ENCODE results near the gene ASB4.

Gene ASB4

GRCh38 chr7:95476904-95477594 is 8.7 kb upstream of the ASB4 start:
- H4K20me1 ChIP-seq (ENCODE audit: control insufficient read depth, insufficient read depth, low read depth, low read length), result no peaks in the 10 kb centered on the region
- peak overlapping the region; percentile 3; the same call in 1 of the 2 replicates for H3K4me2 ChIP-seq (ENCODE audit: low read length)
- H3K27me3 ChIP-seq (ENCODE audit: control insufficient read depth, low read length), result no peaks in the 10 kb centered on the region
- H3K79me2 ChIP-seq (ENCODE audit: control insufficient read depth, low read length), result no peaks in the 10 kb centered on the region
- H3K4me1 ChIP-seq (ENCODE audit: control insufficient read depth, low read length), result no peaks in the 10 kb centered on the region
- H3K27ac ChIP-seq (ENCODE audit: low read depth, low read length), result no peak overlapping the region
- H3F3A ChIP-seq (ENCODE audit: control insufficient read depth, insufficient read depth), result no peaks in the 10 kb centered on the region
- TF ChIP-seq CTCF (IDR thresholded peaks at IDR 0.05; ENCODE audit: low read depth, low read length, poor library complexity, severe bottlenecking) (peak; percentile 84), EZH2phosphoT487 (IDR thresholded peaks at IDR 0.05; ENCODE audit: borderline replicate concordance, low read length) (no peak)
- no peaks in the 10 kb centered on the region for H3K9me2 ChIP-seq (replicated peaks; ENCODE audit: control insufficient read depth, low read length)
- no peaks in the 10 kb centered on the region for H3K36me3 ChIP-seq (ENCODE audit: control insufficient read depth, low read length)
- H3K9me3 ChIP-seq (ENCODE audit: control insufficient read depth, insufficient read depth, low read length), result no peaks in the 10 kb centered on the region
- H3K4me3 ChIP-seq (ENCODE audit: low read length), result no peak overlapping the region

GRCh38 chr7:95478272-95479037 is 7.3 kb upstream of the ASB4 start:
- H3K36me3 ChIP-seq (ENCODE audit: control insufficient read depth, low read length), result no peaks in the 10 kb centered on the region
- no peaks in the 10 kb centered on the region for H3K79me2 ChIP-seq (ENCODE audit: control insufficient read depth, low read length)
- TF ChIP-seq CTCF (IDR thresholded peaks at IDR 0.05; ENCODE audit: low read depth, low read length, poor library complexity, severe bottlenecking) (peak; percentile 22), EZH2phosphoT487 (IDR thresholded peaks at IDR 0.05; ENCODE audit: borderline replicate concordance, low read length) (no peak)
- no peaks in the 10 kb centered on the region for H3K4me1 ChIP-seq (ENCODE audit: control insufficient read depth, low read length)
- no peaks in the 10 kb centered on the region for H3K9me2 ChIP-seq (replicated peaks; ENCODE audit: control insufficient read depth, low read length)
- no peaks in the 10 kb centered on the region for H4K20me1 ChIP-seq (ENCODE audit: control insufficient read depth, insufficient read depth, low read depth, low read length)
- no peaks in the 10 kb centered on the region for H3K9me3 ChIP-seq (ENCODE audit: control insufficient read depth, insufficient read depth, low read length)
- no peak overlapping the region for H3K27ac ChIP-seq (ENCODE audit: low read depth, low read length)
- no peak overlapping the region for H3K4me2 ChIP-seq (ENCODE audit: low read length)
- H3F3A ChIP-seq (ENCODE audit: control insufficient read depth, insufficient read depth), result no peaks in the 10 kb centered on the region
- no peak overlapping the region for H3K4me3 ChIP-seq (ENCODE audit: low read length)
- peaks cover 2% of the 10 kb centered on the region; the same call in 1 of the 2 replicates for H3K27me3 ChIP-seq (ENCODE audit: control insufficient read depth, low read length)

- Histone ChIP-seq H3K36me3 (ENCODE audit: control insufficient read depth, low read length) (no peaks in the 10 kb centered on the region), H3F3A (ENCODE audit: control insufficient read depth, insufficient read depth) (no peaks in the 10 kb centered on the region), H4K20me1 (ENCODE audit: control insufficient read depth, insufficient read depth, low read depth, low read length) (no peaks in the 10 kb centered on the region), H3K27me3 (ENCODE audit: control insufficient read depth, low read length) (peaks cover 2% of the 10 kb centered on the region; the same call in 1 of the 2 replicates), H3K9me3 (ENCODE audit: control insufficient read depth, insufficient read depth, low read length) (no peaks in the 10 kb centered on the region), H3K4me3 (ENCODE audit: low read length) (no peak overlapping the region), H3K79me2 (ENCODE audit: control insufficient read depth, low read length) (no peaks in the 10 kb centered on the region), H3K27ac (ENCODE audit: low read depth, low read length) (no peak overlapping the region), H3K9me2 (replicated peaks; ENCODE audit: control insufficient read depth, low read length) (no peaks in the 10 kb centered on the region), H3K4me2 (ENCODE audit: low read length) (no peak overlapping the region), H3K4me1 (ENCODE audit: control insufficient read depth, low read length) (no peaks in the 10 kb centered on the region)
- TF ChIP-seq EZH2phosphoT487 (IDR thresholded peaks at IDR 0.05; ENCODE audit: borderline replicate concordance, low read length) (no peak), CTCF (IDR thresholded peaks at IDR 0.05; ENCODE audit: low read depth, low read length, poor library complexity, severe bottlenecking) (no peak)
These were observed 5.6 kb upstream of the ASB4 start for GRCh38 chr7:95479992-95480624.

All from DOHH2 (cell line).